Osteoblast (primary cell): ENCODE data around the gene GGTLC1. TPM values are rescaled to one million over a fixed set of nuclear protein-coding genes. Genes with fewer than 3 reads are reported as not detected.
A peak's percentile ranks its signal among the peaks of the same experiment; 100 is the strongest.
"Not testable (repeated sequence)": the region's sequence is repeated elsewhere in the genome, so short reads cannot be mapped to it uniquely, and the experiment has no call there.

ENCODE experiments used
- DNase-seq: peaks from one replicate; pipeline ENCODE4 v3.0.0; 2011; ENCODE audit warnings: low spot score, mixed read lengths; ENCODE audit not compliant: insufficient read length; ENCODE audit errors: missing footprints
- H2AFZ ChIP-seq: 2 replicates; pipeline ENCODE4 v1.6.0; 2011; ENCODE audit warnings: mild to moderate bottlenecking, low read length
- H3K27ac ChIP-seq: 2 replicates; pipeline ENCODE4 v1.5.1; 2011; ENCODE audit warnings: mild to moderate bottlenecking, low read depth, low read length, moderate library complexity
- H3K27me3 ChIP-seq: 2 replicates; pipeline ENCODE4 v1.6.0; 2012; ENCODE audit warnings: mild to moderate bottlenecking, control low read depth, inconsistent platforms, low read length, moderate library complexity; ENCODE audit not compliant: insufficient read depth
- H3K36me3 ChIP-seq: 2 replicates; pipeline ENCODE4 v1.5.1; 2011; ENCODE audit warnings: mild to moderate bottlenecking, low read length, control low read depth, moderate library complexity; ENCODE audit not compliant: insufficient read depth
- H3K4me1 ChIP-seq: 2 replicates; pipeline ENCODE4 v1.5.1; 2011; ENCODE audit warnings: mild to moderate bottlenecking, low read length, control low read depth, moderate library complexity; ENCODE audit not compliant: insufficient read depth
- H3K4me2 ChIP-seq: 2 replicates; pipeline ENCODE4 v1.6.0; 2011; ENCODE audit warnings: mild to moderate bottlenecking, low read length; ENCODE audit not compliant: insufficient read depth
- H3K4me3 ChIP-seq: fragments of 200-600 bp; sonication (generic); 3 replicates; pipeline ENCODE4 v1.5.1; 2012; ENCODE audit warnings: mild to moderate bottlenecking, low read length, inconsistent platforms; ENCODE audit not compliant: insufficient read depth
- H3K79me2 ChIP-seq: 2 replicates; pipeline ENCODE4 v1.6.0; 2012; ENCODE audit warnings: mild to moderate bottlenecking, low read length, control low read depth, inconsistent platforms; ENCODE audit not compliant: insufficient read depth
- H3K9me3 ChIP-seq: 2 replicates; pipeline ENCODE4 v1.5.1; 2011; ENCODE audit warnings: low read depth, low read length, control low read depth
- H4K20me1 ChIP-seq: 2 replicates; pipeline ENCODE4 v1.6.0; 2012; ENCODE audit warnings: mild to moderate bottlenecking, low read length, control low read depth; ENCODE audit not compliant: insufficient read depth
- CTCF ChIP-seq: IDR thresholded peaks from 2 replicates; pipeline ENCODE4 v1.5.1; 2011; ENCODE audit warnings: mild to moderate bottlenecking, low read depth, low read length, moderate library complexity; ENCODE audit errors: extremely low read depth
- total RNA-seq: library from RNA; depleted of rRNA; stranded (reverse); fragments of >200 nt; gene quantifications from 2 replicates; pipeline ENCODE4 v1.2.3, GENCODE V29; 2012

The GGTLC1 gene
- total RNA-seq, 1 donor = not detected

- Histone ChIP-seq H3K9me3 (no peaks in the 10 kb centered on the region), H3K4me3 (no peak overlapping the region), H2AFZ (no peak overlapping the region), H3K4me2 (no peak overlapping the region), H3K27ac (no peak overlapping the region), H3K36me3 (no peaks in the 10 kb centered on the region), H3K4me1 (no peaks in the 10 kb centered on the region), H4K20me1 (no peaks in the 10 kb centered on the region), H3K79me2 (no peaks in the 10 kb centered on the region), H3K27me3 (peaks cover 5% of the 10 kb centered on the region)
- no peak for TF ChIP-seq CTCF
- no peak for DNase-seq
Measured at GRCh38 chr20:23998392-23998791, 9.8 kb upstream of the GGTLC1 start.

DNA sequence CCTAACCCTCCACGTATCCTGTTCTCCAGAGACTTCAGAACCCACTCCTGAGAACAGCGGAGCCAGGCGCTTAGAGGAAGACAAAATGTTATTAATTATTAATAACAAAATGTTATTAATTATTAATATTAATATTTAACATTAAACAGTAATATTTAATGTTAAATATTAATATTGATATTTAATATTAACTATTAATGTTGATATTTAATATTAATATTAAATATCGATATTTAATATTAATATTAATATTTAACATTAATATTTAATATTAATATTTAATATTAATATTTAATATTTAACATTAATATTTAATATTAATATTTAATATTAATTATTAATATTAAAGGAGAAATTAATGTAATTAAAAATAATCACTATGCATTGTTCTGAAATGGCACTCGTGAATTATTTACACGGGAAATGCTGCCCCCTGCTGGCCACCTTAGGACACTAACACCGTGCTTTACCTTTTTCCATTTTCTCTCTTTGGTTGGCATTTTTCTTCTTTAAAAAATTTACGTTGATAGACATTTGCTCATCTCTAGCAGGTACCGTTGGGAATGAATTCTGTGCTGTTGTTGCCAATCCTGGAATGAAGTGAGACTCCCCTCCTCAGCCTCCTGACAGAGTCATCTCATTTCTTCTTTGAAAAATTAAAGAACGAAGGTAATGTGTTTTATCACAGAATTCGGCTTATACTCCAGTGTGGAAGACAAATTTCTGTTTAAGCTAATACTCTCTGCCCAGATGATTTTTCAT, 7.5 kb upstream of the GGTLC1 start:
- peak; percentile 63 for TF ChIP-seq CTCF
- H4K20me1 ChIP-seq = no peaks in the 10 kb centered on the region
- no peak overlapping the region for H2AFZ ChIP-seq
- no peak overlapping the region for H3K4me3 ChIP-seq
- no peaks in the 10 kb centered on the region for H3K36me3 ChIP-seq
- DNase-seq = peak; percentile 82
- H3K9me3 ChIP-seq = no peaks in the 10 kb centered on the region
- no peak overlapping the region for H3K4me2 ChIP-seq
- no peak overlapping the region for H3K27ac ChIP-seq
- H3K4me1 ChIP-seq = no peaks in the 10 kb centered on the region
- H3K27me3 ChIP-seq = peaks cover 5% of the 10 kb centered on the region
- H3K79me2 ChIP-seq = no peaks in the 10 kb centered on the region

DNA sequence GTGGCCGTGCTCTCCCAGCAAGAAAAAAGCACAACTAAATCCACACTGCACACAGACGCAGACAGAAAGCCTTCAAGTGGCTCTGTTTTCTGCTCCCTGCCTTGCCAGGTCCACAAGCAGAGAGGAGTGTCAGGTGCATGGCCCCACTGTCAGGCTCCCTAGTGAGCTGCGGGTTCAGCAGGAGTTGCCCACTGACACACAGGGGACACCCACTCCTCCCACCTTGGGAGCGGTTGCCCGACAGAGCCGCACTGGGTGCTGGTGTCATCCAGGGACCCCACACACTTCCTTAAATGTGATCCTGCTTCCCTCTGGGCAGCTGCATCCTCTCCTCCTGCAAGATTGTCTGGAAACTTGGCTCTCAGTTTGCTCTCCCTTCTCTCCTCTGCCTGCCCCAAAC, 6.7 kb upstream of the GGTLC1 start:
- not testable (repeated sequence) for H3K4me1 ChIP-seq, H3K27me3 ChIP-seq, H2AFZ ChIP-seq, H3K4me3 ChIP-seq, H3K4me2 ChIP-seq, DNase-seq, H3K9me3 ChIP-seq, H3K79me2 ChIP-seq, H4K20me1 ChIP-seq, H3K36me3 ChIP-seq, H3K27ac ChIP-seq

GRCh38 chr20:23994001-23994633, 5.5 kb upstream of the GGTLC1 start:
- not testable (repeated sequence) for H3K27me3 ChIP-seq, H3K4me2 ChIP-seq, H3K79me2 ChIP-seq, H2AFZ ChIP-seq, H3K4me3 ChIP-seq, DNase-seq, H3K4me1 ChIP-seq, H3K27ac ChIP-seq, H4K20me1 ChIP-seq, H3K36me3 ChIP-seq, H3K9me3 ChIP-seq

- not testable (repeated sequence) for H3K4me1 ChIP-seq, H3K36me3 ChIP-seq, H4K20me1 ChIP-seq, H3K27ac ChIP-seq, H2AFZ ChIP-seq, H3K4me3 ChIP-seq, DNase-seq, H3K27me3 ChIP-seq, H3K4me2 ChIP-seq, H3K9me3 ChIP-seq, H3K79me2 ChIP-seq
Measured at GRCh38 chr20:23993440-23993839, 4.9 kb upstream of the GGTLC1 start.

DNA sequence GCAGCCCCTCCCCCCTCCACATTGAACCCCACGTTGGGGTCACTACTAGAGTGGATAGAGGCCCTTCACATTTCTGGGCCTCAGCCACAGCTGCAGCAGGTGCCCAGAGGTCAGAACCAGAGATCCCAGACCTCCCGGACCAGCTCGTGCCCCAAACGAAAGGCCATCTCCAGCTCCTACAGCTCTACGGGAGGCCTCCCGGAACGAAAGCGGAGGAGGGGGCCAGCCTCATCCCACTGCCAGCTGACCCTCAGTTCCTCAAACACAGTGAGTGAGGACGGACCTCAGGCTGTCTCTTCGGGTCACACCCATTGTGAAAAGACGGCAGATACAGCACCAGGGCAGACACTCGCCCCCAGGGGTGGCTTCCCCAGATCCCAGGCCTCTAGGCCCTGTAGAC, 1.7 kb upstream of the GGTLC1 start:
- H3K36me3 ChIP-seq, H4K20me1 ChIP-seq, H3K4me3 ChIP-seq, H3K27me3 ChIP-seq, H3K4me2 ChIP-seq, DNase-seq, H3K27ac ChIP-seq, H2AFZ ChIP-seq, H3K9me3 ChIP-seq, H3K4me1 ChIP-seq, H3K79me2 ChIP-seq: not testable (repeated sequence)

- H4K20me1 ChIP-seq, H3K27me3 ChIP-seq, H3K4me2 ChIP-seq, H3K4me1 ChIP-seq, H3K79me2 ChIP-seq, H3K4me3 ChIP-seq, H3K27ac ChIP-seq, H3K9me3 ChIP-seq, H3K36me3 ChIP-seq, DNase-seq, H2AFZ ChIP-seq: not testable (repeated sequence)
Measured at GRCh38 chr20:23988966-23989365, 387 bp upstream of the GGTLC1 start.
